ENCODE measurements around the gene NR3C2.

DNA sequence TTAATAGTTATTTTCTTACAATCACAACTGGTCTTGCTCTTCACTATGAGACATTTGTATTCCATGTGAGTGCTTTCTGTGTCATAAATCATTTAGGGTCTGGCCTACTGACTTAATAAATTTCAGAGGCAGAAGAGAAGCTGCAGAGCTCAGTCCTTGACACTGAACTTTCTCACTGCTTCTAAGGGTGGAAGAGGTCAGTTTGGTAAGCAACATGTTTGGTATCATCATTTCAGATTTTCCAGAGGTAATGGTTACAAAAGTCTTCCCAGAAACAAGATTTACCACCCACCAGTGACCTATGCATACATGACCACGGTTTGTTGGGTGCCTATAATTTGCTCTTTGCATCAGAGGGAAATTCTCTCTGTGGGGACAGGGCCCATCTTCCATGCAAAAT is 148.6 kb downstream of the NR3C2 start:
- no peak for TF ChIP-seq POLR2A (IDR thresholded peaks at IDR 0.05)
- TF ChIP-seq, protein P1, sequence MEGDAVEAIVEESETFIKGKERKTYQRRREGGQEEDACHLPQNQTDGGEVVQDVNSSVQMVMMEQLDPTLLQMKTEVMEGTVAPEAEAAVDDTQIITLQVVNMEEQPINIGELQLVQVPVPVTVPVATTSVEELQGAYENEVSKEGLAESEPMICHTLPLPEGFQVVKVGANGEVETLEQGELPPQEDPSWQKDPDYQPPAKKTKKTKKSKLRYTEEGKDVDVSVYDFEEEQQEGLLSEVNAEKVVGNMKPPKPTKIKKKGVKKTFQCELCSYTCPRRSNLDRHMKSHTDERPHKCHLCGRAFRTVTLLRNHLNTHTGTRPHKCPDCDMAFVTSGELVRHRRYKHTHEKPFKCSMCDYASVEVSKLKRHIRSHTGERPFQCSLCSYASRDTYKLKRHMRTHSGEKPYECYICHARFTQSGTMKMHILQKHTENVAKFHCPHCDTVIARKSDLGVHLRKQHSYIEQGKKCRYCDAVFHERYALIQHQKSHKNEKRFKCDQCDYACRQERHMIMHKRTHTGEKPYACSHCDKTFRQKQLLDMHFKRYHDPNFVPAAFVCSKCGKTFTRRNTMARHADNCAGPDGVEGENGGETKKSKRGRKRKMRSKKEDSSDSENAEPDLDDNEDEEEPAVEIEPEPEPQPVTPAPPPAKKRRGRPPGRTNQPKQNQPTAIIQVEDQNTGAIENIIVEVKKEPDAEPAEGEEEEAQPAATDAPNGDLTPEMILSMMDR (IDR thresholded peaks at IDR 0.05): no peak

Data from testis (tissue), 2 donors.